BLaER1 (cell line): ENCODE data around the gene PHF3.

ENCODE experiments used
- H3K27ac ChIP-seq: shearing (Covaris generic); formaldehyde crosslinking; 2 replicates; pipeline ENCODE4 v1.8.1; 2022
- H3K27me3 ChIP-seq: shearing (Covaris generic); formaldehyde crosslinking; 2 replicates; pipeline ENCODE4 v1.8.1; 2022
- H3K36me3 ChIP-seq: shearing (Covaris generic); formaldehyde crosslinking; 2 replicates; pipeline ENCODE4 v1.8.1; 2022
- H3K4me1 ChIP-seq: shearing (Covaris generic); formaldehyde crosslinking; 2 replicates; pipeline ENCODE4 v1.8.1; 2022
- H3K4me2 ChIP-seq: shearing (Covaris generic); formaldehyde crosslinking; 2 replicates; pipeline ENCODE4 v1.8.1; 2022
- H3K4me3 ChIP-seq: shearing (Covaris generic); formaldehyde crosslinking; 2 replicates; pipeline ENCODE4 v1.8.1; 2022
- H3K9ac ChIP-seq: shearing (Covaris generic); formaldehyde crosslinking; 2 replicates; pipeline ENCODE4 v1.8.1; 2022
- H3K9me3 ChIP-seq: shearing (Covaris generic); formaldehyde crosslinking; 2 replicates; pipeline ENCODE4 v1.8.1; 2022
- H4K20me1 ChIP-seq: shearing (Covaris generic); formaldehyde crosslinking; 2 replicates; pipeline ENCODE4 v1.8.1; 2022
- Cebpa-rat ChIP-seq: shearing (Covaris generic); IDR thresholded peaks from 2 replicates; pipeline ENCODE4 v1.8.1; 2022

Gene PHF3

DNA sequence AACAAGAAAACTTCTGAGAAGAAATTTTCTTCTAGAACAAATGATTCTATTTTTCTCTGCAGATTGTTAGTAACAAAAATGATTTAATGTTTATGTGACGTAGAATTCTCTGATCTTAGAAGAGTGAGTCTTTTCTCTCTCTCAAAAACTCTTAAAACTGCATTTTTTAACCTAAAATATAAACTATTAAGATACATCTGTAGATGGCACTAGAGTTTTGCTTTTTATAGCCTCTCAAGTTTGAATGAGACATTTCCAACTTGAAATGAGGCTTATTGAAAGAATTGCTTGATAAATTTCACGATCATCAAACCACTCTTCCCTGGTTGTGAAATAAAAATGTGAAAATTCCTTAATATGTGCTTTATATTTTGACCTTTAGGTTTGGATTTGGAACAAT is 53.8 kb downstream of the PHF3 start:
- Histone ChIP-seq H3K27me3 (no peaks in the 10 kb centered on the region), H3K36me3 (peaks cover 42% of the 10 kb centered on the region), H3K27ac (no peak overlapping the region)

DNA sequence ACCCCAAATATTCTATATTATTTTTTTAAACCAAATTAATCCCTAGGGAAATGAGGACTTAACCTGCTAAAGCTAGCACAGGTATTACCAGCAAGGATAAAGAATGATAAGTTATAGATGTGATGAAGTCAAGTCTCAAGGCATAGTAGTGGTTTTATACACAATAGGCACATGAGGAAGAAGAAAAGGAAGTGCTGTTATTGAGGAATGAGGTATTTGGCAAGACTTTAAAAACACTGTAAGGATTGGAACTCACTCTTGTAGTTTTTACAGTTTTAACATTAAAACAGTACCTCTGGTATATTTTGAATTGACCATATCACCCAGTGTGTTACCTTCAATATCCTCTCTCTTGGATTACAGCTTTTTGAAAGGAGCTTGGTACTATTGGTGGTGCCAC is 54.6 kb downstream of the PHF3 start:
- Histone ChIP-seq H3K9ac (no peak overlapping the region), H3K4me1 (no peaks in the 10 kb centered on the region), H3K27me3 (no peaks in the 10 kb centered on the region), H4K20me1 (peaks cover 27% of the 10 kb centered on the region; the same call in 1 of the 2 replicates), H3K4me3 (no peak overlapping the region), H3K9me3 (no peaks in the 10 kb centered on the region), H3K27ac (no peak overlapping the region), H3K36me3 (peaks cover 42% of the 10 kb centered on the region), H3K4me2 (no peak overlapping the region)
- no peak for TF ChIP-seq Cebpa-rat

More for the DNA sequence above, 53.8 kb downstream of the PHF3 start:
- Histone ChIP-seq H4K20me1 (peaks cover 27% of the 10 kb centered on the region; the same call in 1 of the 2 replicates), H3K4me2 (no peak overlapping the region), H3K4me3 (no peak overlapping the region), H3K9ac (no peak overlapping the region), H3K4me1 (no peaks in the 10 kb centered on the region), H3K9me3 (no peaks in the 10 kb centered on the region)
- no peak for TF ChIP-seq Cebpa-rat

DNA sequence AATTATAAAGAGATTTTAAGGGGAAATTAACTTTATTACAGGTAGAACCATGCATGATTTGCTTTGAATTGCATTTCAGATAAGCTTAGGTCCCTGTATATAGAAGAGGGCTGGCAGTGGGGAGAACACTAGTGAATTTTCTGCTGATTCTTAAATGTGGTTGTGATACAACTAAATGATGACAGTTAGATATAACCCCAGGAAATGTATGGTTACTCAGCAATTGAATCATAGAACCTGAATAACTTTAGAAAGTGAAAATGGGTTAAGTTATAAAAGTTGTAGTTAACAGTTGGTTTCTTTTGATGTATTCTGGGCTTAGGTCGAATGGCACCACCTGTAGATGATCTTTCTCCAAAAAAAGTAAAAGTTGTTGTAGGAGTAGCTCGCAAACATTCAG is 70.1 kb downstream of the PHF3 start:
- no peak overlapping the region for H3K4me3 ChIP-seq
- H3K4me1 ChIP-seq = no peaks in the 10 kb centered on the region
- TF ChIP-seq Cebpa-rat = no peak
- peaks cover 24% of the 10 kb centered on the region for H4K20me1 ChIP-seq
- no peak overlapping the region for H3K4me2 ChIP-seq
- peaks cover 91% of the 10 kb centered on the region for H3K36me3 ChIP-seq
- no peak overlapping the region for H3K27ac ChIP-seq
- H3K27me3 ChIP-seq = no peaks in the 10 kb centered on the region
- no peak overlapping the region for H3K9ac ChIP-seq
- no peaks in the 10 kb centered on the region for H3K9me3 ChIP-seq

DNA sequence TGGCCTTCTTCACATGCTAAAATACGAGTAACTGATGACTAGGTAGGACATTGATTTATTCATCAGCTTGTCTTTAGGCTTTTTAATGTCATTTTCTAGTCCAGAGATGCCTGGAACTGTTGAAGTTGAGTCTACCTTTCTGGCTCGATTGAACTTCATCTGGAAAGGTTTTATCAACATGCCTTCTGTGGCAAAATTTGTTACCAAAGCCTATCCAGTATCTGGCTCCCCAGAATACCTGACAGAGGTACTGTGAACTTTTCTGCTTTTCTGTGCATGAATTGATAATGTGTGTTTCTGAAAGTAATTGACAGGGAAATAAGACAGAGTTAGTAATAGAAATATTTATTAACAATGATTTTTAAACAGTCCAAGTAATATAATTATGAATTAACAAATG is 71.0 kb downstream of the PHF3 start:
- Histone ChIP-seq H3K9me3 (no peaks in the 10 kb centered on the region), H3K36me3 (peaks cover 91% of the 10 kb centered on the region), H3K27ac (no peak overlapping the region), H3K9ac (no peak overlapping the region), H3K27me3 (no peaks in the 10 kb centered on the region), H3K4me1 (no peaks in the 10 kb centered on the region), H4K20me1 (peaks cover 24% of the 10 kb centered on the region), H3K4me3 (no peak overlapping the region), H3K4me2 (no peak overlapping the region)
- TF ChIP-seq Cebpa-rat = no peak

DNA sequence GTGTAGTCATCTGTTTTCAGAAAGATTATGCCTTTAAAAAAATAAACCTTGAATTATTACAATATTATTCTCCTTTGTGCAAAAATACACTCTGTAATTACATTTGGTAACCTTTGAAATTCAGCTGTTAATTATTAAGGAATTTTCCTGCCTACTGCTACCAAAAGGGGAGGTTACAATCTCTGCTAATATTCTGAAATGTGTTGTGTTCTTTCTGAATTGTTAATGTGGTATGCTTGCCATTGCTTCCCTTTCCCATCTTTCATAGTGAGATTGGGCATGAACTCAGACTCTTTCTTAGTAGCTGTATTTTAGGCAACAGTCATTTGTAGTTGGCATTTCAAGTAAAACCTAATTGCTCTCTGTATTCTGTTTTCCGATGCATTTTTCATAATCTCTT is 73.0 kb downstream of the PHF3 start:
- Histone ChIP-seq H3K4me3 (no peak overlapping the region), H3K36me3 (peaks cover 91% of the 10 kb centered on the region), H3K9ac (no peak overlapping the region), H3K4me2 (no peak overlapping the region), H4K20me1 (peaks cover 24% of the 10 kb centered on the region), H3K27ac (no peak overlapping the region), H3K4me1 (no peaks in the 10 kb centered on the region), H3K27me3 (no peaks in the 10 kb centered on the region), H3K9me3 (no peaks in the 10 kb centered on the region)
- no peak for TF ChIP-seq Cebpa-rat

DNA sequence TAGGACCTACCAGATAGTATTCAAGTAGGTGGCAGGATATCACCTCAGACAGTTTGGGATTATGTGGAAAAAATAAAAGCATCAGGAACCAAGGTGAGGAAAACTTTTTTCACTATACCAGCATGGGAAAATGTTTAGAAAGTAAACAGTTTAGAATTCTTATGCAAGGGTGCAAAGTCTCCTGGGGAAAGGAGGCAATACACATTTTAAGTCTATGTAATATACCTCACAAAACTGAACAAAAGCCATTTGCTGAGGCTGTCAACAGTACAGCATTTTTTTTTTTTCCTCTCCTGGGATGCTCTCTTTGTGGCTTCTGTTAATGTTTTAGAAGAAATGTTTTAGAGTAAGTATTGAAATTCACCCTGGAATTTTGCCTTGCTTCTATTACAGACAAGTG is 73.5 kb downstream of the PHF3 start:
- no peak overlapping the region for H3K4me3 ChIP-seq
- no peak overlapping the region for H3K4me2 ChIP-seq
- peaks cover 87% of the 10 kb centered on the region for H3K36me3 ChIP-seq
- no peaks in the 10 kb centered on the region for H3K4me1 ChIP-seq
- no peaks in the 10 kb centered on the region for H3K27me3 ChIP-seq
- H4K20me1 ChIP-seq = peaks cover 24% of the 10 kb centered on the region
- H3K27ac ChIP-seq = no peak overlapping the region
- H3K9ac ChIP-seq = no peak overlapping the region
- TF ChIP-seq Cebpa-rat = no peak
- H3K9me3 ChIP-seq = no peaks in the 10 kb centered on the region

DNA sequence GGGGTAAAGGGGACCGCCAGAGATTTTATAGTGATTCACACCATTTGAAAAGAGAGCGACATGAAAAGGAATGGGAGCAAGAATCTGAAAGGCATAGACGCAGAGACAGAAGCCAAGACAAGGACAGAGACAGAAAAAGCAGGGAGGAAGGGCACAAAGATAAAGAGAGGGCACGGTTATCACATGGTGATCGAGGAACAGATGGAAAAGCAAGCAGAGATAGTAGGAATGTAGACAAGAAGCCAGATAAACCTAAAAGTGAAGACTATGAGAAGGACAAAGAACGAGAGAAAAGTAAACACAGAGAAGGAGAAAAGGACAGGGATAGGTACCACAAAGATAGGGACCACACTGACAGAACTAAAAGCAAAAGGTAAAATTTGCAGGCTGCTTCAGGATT is 77.7 kb downstream of the PHF3 start:
- Histone ChIP-seq H3K4me2 (no peak overlapping the region), H3K9ac (no peak overlapping the region), H3K9me3 (no peaks in the 10 kb centered on the region), H3K4me1 (no peaks in the 10 kb centered on the region), H3K27me3 (no peaks in the 10 kb centered on the region), H3K27ac (no peak overlapping the region), H3K4me3 (no peak overlapping the region), H3K36me3 (peaks cover 50% of the 10 kb centered on the region), H4K20me1 (no peaks in the 10 kb centered on the region)
- no peak for TF ChIP-seq Cebpa-rat

DNA sequence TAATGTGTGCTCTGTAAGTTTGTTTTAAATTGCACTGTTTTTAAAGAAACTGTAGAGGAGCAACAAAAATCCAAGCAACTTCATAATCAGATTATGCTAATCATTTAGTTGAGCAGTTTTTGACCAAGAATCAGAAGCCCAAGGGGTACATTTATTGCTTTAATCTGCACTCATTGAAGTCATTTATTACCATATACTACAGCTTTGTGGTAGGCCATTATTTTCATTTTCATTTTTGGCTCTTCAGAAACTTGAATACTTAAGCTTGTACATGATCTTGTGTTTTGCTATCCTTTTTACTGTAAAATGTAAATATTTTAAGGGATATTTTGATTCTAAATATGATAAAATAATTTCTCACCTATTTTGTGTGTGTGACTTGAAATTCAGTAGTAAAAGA is 78.5 kb downstream of the PHF3 start:
- Histone ChIP-seq H4K20me1 (no peaks in the 10 kb centered on the region), H3K36me3 (peaks cover 44% of the 10 kb centered on the region), H3K9ac (no peak overlapping the region), H3K4me2 (no peak overlapping the region), H3K27ac (no peak overlapping the region), H3K4me3 (no peak overlapping the region), H3K4me1 (no peaks in the 10 kb centered on the region), H3K9me3 (no peaks in the 10 kb centered on the region), H3K27me3 (no peaks in the 10 kb centered on the region)
- no peak for TF ChIP-seq Cebpa-rat

DNA sequence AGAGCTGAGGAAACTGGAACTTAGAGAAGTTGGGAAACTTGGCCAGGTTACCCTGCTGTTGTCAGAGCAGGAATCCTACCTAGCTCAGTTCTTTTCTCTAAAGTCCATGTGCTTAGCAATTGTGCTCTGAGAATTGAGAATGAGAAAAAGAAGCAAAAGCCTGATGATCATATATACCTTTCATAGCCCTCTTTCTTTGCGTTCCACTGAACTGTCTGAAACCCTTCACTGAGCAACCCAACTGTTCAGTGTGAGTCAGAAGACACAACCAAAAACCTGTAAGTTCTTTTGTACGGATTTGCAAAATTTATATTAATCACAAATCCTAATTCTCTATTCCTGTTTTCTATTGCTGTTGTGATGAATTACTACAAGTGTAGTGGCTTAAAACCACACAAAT is 80.6 kb downstream of the PHF3 start:
- Histone ChIP-seq H3K4me2 (no peak overlapping the region), H3K4me1 (no peaks in the 10 kb centered on the region), H3K9me3 (no peaks in the 10 kb centered on the region), H3K9ac (no peak overlapping the region), H3K27ac (no peak overlapping the region), H4K20me1 (no peaks in the 10 kb centered on the region), H3K27me3 (no peaks in the 10 kb centered on the region), H3K36me3 (peaks cover 26% of the 10 kb centered on the region), H3K4me3 (no peak overlapping the region)
- no peak for TF ChIP-seq Cebpa-rat

DNA sequence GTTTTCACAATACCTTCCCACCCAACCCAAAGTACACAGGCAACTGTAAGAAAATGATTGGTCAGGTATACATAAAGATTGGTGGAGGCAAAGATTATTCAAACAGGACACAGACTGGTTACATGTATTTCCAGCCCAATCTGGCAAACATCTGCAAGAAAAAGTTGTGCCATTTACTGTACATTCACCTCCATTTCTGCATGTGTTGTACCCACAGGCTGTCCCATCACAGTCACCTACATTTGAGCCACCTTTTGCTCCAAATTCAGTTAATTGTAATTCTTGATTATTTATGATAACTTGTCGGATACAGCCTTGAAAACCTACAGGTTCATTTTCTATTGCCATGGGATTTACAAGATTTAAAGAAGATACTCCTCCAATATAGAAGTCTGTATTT is 85.6 kb downstream of the PHF3 start:
- Histone ChIP-seq H3K4me1 (no peaks in the 10 kb centered on the region), H3K27ac (no peak overlapping the region), H3K9me3 (no peaks in the 10 kb centered on the region), H3K27me3 (no peaks in the 10 kb centered on the region), H3K4me2 (no peak overlapping the region), H3K4me3 (no peak overlapping the region), H4K20me1 (no peaks in the 10 kb centered on the region), H3K9ac (no peak overlapping the region), H3K36me3 (no peaks in the 10 kb centered on the region)
- no peak for TF ChIP-seq Cebpa-rat

DNA sequence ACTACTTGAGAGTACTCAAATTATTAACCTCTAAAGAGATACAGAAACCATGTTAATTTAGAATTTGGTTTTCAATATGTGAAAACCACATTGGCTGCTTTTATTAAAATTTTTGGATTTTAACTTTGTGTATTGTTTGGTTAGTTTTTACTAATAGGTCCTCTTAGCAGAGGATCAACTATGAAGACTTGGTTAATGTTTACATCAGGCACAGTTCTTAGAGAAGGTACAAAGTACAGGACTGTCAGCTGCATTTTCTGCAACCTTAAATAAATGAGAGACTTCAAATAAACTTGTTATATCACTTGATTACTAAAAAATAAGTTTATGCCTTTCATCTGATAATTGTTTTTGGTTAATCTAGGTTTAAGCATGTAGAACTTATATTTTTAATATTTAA is 89.1 kb downstream of the PHF3 start:
- Histone ChIP-seq H3K4me3 (no peak overlapping the region), H4K20me1 (no peaks in the 10 kb centered on the region), H3K27ac (no peak overlapping the region), H3K9me3 (no peaks in the 10 kb centered on the region), H3K36me3 (no peaks in the 10 kb centered on the region), H3K4me2 (no peak overlapping the region), H3K27me3 (no peaks in the 10 kb centered on the region), H3K4me1 (no peaks in the 10 kb centered on the region), H3K9ac (no peak overlapping the region)
- no peak for TF ChIP-seq Cebpa-rat
